ENCODE measurements around the gene EXOC8. TPM values are rescaled to one million over a fixed set of nuclear protein-coding genes. Genes with fewer than 3 reads are reported as not detected.

EXOC8 gene
- total and polyA plus RNA-seq, 9 of the 15 experiments (the other 6 are each of a cell fraction or from before 2014, with no cell fraction given): 2.1 to 13.6 (median 7.2) TPM

GRCh38 chr1:231337043-231337471 is 595 bp downstream of the EXOC8 start (continued):
- TF ChIP-seq E2F8 (IDR thresholded peaks at IDR 0.05; ENCODE audit: low read depth, partially characterized antibody) (peak; percentile 2), ZNF143 (CRISPR knock-in tag; IDR thresholded peaks at IDR 0.05) (peak; percentile 55; the same call in 1 of the 2 replicates), MAZ (CRISPR knock-in tag; conservative IDR thresholded peaks at IDR 0.05 in 1 of 2, IDR thresholded peaks at IDR 0.05 in 1 of 2) (peak in 1 of 2 experiments; percentile 3; a peak in 1 of 4 replicates), ZNF395 (CRISPR knock-in tag; IDR thresholded peaks at IDR 0.05) (0 out of 2 replicates have a peak, but pooled peaks have one; percentile 5), ZBTB8A (IDR thresholded peaks at IDR 0.05; ENCODE audit: partially characterized antibody) (no peak), RCOR1 (IDR thresholded peaks at IDR 0.05; ENCODE audit: borderline replicate concordance in 1 of 2, low read depth in 2 of 2, low read length in 2 of 2) (no peak)
